Sigmoid colon (tissue), 7 donors: ENCODE data around the gene MAGOHB. TPM values are rescaled to one million over a fixed set of nuclear protein-coding genes. Genes with fewer than 3 reads are reported as not detected.

Experiments
- DNase-seq: peaks from one replicate; pipeline ENCODE4 v3.0.0-alpha.2; 2019
- H3K27ac ChIP-seq, 4 donors: fragments of 200-600 bp; sonication (generic); one replicate each; pipeline ENCODE4 v1.5.1; 2016 to 2019; ENCODE audit warnings: mild to moderate bottlenecking in 1 of 4
- H3K27me3 ChIP-seq, 3 donors: fragments of 200-600 bp; sonication (generic); one replicate each; pipeline ENCODE4 v1.5.1; 2019; ENCODE audit warnings: mild to moderate bottlenecking in 1 of 3
- H3K36me3 ChIP-seq, 4 donors: fragments of 200-600 bp; sonication (generic); one replicate each; pipeline ENCODE4 v1.5.1; 2016 to 2019
- H3K4me1 ChIP-seq, 4 donors: fragments of 200-600 bp; sonication (generic); one replicate each; pipeline ENCODE4 v1.5.1; 2017 to 2019
- H3K4me3 ChIP-seq, 4 donors: fragments of 200-600 bp; sonication (generic); one replicate each; pipeline ENCODE4 v1.5.1; 2017 to 2019; ENCODE audit warnings: mild to moderate bottlenecking in 2 of 4, moderate library complexity in 1 of 4
- H3K9me3 ChIP-seq, 4 donors: fragments of 200-600 bp in 3 of 4; sonication (generic) in 3 of 4; one replicate each; pipeline versions ENCODE4 v1.5.1 to v1.6.1; 2013 to 2019
- EP300 ChIP-seq, 4 donors: sonication (generic); formaldehyde crosslinking; IDR thresholded peaks; one replicate each; pipeline ENCODE4 v1.6.1; 2017; ENCODE audit warnings: antibody characterized with exemption in 4 of 4
- POLR2A ChIP-seq, 2 donors: fragments of 450-650 bp; IDR thresholded peaks; one replicate each; pipeline ENCODE4 v1.6.1; 2016; ENCODE audit warnings: antibody characterized with exemption in 2 of 2, mild to moderate bottlenecking in 2 of 2, moderate library complexity in 2 of 2
- POLR2AphosphoS5 ChIP-seq, 4 donors: sonication (generic); formaldehyde crosslinking; IDR thresholded peaks; one replicate each; pipeline ENCODE4 v1.6.1; 2017; ENCODE audit warnings: antibody characterized with exemption in 4 of 4
- WGBS, 2 donors: extraction: QIAGEN DNeasy Blood & Tissue Kit; methylation state at CpG; one replicate each; pipeline ENCODE4 v1.1.7; 2013; 5-methylcytosine and 5-hydroxymethylcytosine counted together
- intact Hi-C: fragments of 100-400 bp; cut with DNase I; formaldehyde crosslinking; loops from one replicate; pipeline ENCODE4 v1.15.1; 2023
- polyA plus RNA-seq, 3 donors: library from polyadenylated mRNA; stranded (reverse); fragments of 200-250 nt; gene quantifications; one replicate each; pipeline ENCODE4 v1.2.3, GENCODE V29; 2013
- total RNA-seq, 4 donors: library from RNA; depleted of rRNA; stranded (reverse); fragments of >200 nt; gene quantifications; one replicate each; pipeline ENCODE4 v1.1.0, GENCODE V29; 2016
- TF ChIP-seq, protein P1 (sequence below), 4 experiments: fragments of 450-650 bp in 3 of 4; fragments of 200-600 bp in 1 of 4; IDR thresholded peaks; one replicate each; pipeline ENCODE4 v1.5.1; 2016 to 2019; ENCODE audit warnings: antibody characterized with exemption in 4 of 4, mild to moderate bottlenecking in 3 of 4, moderate library complexity in 2 of 4
- donor health status: healthy with polysubstance abuse.
- donor health status: Bipolar disorder and iron deficiency.
- donor health status: healthy.

MAGOHB gene
- total and polyA plus RNA-seq, 7 donors: 8.6 to 25.7 (median 17.4) TPM

- H3K27ac ChIP-seq: no peak overlapping the region
- no peaks in the 10 kb centered on the region for H3K36me3 ChIP-seq
- 71 to 89% methylated on average over 2 of the region's 2 CpGs for WGBS, 2 donors
- H3K27me3 ChIP-seq: no peaks in the 10 kb centered on the region
- no peaks in the 10 kb centered on the region for H3K4me1 ChIP-seq
- intact Hi-C loops: no loop called here
- no peak for DNase-seq
- TF ChIP-seq POLR2A (IDR thresholded peaks at IDR 0.05) (no peak), POLR2AphosphoS5 (IDR thresholded peaks at IDR 0.05) (no peak), EP300 (IDR thresholded peaks at IDR 0.05) (no peak)
- TF ChIP-seq, protein P1, sequence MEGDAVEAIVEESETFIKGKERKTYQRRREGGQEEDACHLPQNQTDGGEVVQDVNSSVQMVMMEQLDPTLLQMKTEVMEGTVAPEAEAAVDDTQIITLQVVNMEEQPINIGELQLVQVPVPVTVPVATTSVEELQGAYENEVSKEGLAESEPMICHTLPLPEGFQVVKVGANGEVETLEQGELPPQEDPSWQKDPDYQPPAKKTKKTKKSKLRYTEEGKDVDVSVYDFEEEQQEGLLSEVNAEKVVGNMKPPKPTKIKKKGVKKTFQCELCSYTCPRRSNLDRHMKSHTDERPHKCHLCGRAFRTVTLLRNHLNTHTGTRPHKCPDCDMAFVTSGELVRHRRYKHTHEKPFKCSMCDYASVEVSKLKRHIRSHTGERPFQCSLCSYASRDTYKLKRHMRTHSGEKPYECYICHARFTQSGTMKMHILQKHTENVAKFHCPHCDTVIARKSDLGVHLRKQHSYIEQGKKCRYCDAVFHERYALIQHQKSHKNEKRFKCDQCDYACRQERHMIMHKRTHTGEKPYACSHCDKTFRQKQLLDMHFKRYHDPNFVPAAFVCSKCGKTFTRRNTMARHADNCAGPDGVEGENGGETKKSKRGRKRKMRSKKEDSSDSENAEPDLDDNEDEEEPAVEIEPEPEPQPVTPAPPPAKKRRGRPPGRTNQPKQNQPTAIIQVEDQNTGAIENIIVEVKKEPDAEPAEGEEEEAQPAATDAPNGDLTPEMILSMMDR (IDR thresholded peaks at IDR 0.05): no peak
- no peaks in the 10 kb centered on the region for H3K9me3 ChIP-seq
- no peak overlapping the region for H3K4me3 ChIP-seq
These were observed 21.9 kb upstream of the MAGOHB start for GRCh38 chr12:10635306-10635705.

GRCh38 chr12:10634427-10634826, 21.0 kb upstream of the MAGOHB start:
- intact Hi-C loops: no loop called here
- Histone ChIP-seq H3K27ac (no peak overlapping the region), H3K9me3 (no peaks in the 10 kb centered on the region), H3K36me3 (no peaks in the 10 kb centered on the region), H3K4me1 (no peaks in the 10 kb centered on the region), H3K4me3 (no peak overlapping the region), H3K27me3 (no peaks in the 10 kb centered on the region)
- 92 to 95% methylated on average over 5 of the region's 5 CpGs for WGBS, 2 donors
- no peak for TF ChIP-seq POLR2A (IDR thresholded peaks at IDR 0.05)
- TF ChIP-seq EP300 (IDR thresholded peaks at IDR 0.05): no peak
- TF ChIP-seq, protein P1 (IDR thresholded peaks at IDR 0.05): no peak
- no peak for TF ChIP-seq POLR2AphosphoS5 (IDR thresholded peaks at IDR 0.05)
- DNase-seq: no peak

GRCh38 chr12:10633541-10633940, 20.1 kb upstream of the MAGOHB start:
- Histone ChIP-seq H3K36me3 (no peaks in the 10 kb centered on the region), H3K9me3 (no peaks in the 10 kb centered on the region), H3K4me1 (no peaks in the 10 kb centered on the region), H3K27ac (no peak overlapping the region), H3K27me3 (no peaks in the 10 kb centered on the region), H3K4me3 (no peak overlapping the region)
- TF ChIP-seq POLR2AphosphoS5 (IDR thresholded peaks at IDR 0.05): no peak
- intact Hi-C loops: no loop called here
- no peak for DNase-seq
- WGBS, 2 donors: 72 to 81% methylated on average over 3 of the region's 3 CpGs

DNA sequence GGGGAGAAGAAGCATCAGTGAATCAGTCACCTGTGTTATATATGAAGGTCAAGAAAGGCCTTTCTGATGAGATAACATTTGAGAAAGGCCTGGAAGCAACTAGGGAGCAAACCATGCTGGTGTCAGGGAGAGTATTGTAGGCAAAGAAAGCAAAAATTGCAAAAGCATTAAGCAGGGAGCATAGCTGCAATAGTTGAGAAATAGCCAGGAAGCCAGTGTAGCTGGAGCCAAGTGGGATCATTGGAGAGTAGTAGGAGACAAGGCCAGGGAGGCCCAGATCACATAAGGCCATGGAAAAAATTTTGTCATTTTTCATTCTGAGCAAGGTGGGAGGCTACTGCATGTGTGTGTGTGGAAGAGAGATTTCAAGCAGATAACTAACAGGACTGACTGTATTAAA, 18.8 kb upstream of the MAGOHB start:
- H3K27me3 ChIP-seq: no peaks in the 10 kb centered on the region
- no peaks in the 10 kb centered on the region for H3K4me1 ChIP-seq
- DNase-seq: no peak

GRCh38 chr12:10624605-10625004, 11.2 kb upstream of the MAGOHB start:
- intact Hi-C loops: no loop called here
- TF ChIP-seq, protein P1 (IDR thresholded peaks at IDR 0.05): no peak
- TF ChIP-seq POLR2A (IDR thresholded peaks at IDR 0.05): no peak
- no peak for TF ChIP-seq POLR2AphosphoS5 (IDR thresholded peaks at IDR 0.05)
- Histone ChIP-seq H3K27me3 (no peaks in the 10 kb centered on the region), H3K4me3 (no peak overlapping the region), H3K27ac (no peak overlapping the region), H3K36me3 (no peaks in the 10 kb centered on the region), H3K4me1 (no peaks in the 10 kb centered on the region), H3K9me3 (no peaks in the 10 kb centered on the region)
- no peak for DNase-seq
- whole genome bisulfite sequencing, 2 donors: 16 to 68% methylated on average over 3 of the region's 3 CpGs

More for the DNA sequence above, 18.8 kb upstream of the MAGOHB start:
- no peak overlapping the region for H3K27ac ChIP-seq
- intact Hi-C loops: no loop called here
- TF ChIP-seq POLR2AphosphoS5 (IDR thresholded peaks at IDR 0.05): no peak
- no peak for TF ChIP-seq POLR2A (IDR thresholded peaks at IDR 0.05)
- TF ChIP-seq, protein P1 (IDR thresholded peaks at IDR 0.05): no peak
- no peaks in the 10 kb centered on the region for H3K9me3 ChIP-seq
- H3K36me3 ChIP-seq: no peaks in the 10 kb centered on the region
- no peak overlapping the region for H3K4me3 ChIP-seq
